RWPE2 (cell line): ENCODE data around the gene MAMLD1.

Experiments
- ATAC-seq: fragments of 200-7000 bp; cut with Tn5 transposase; 3 replicates; pipeline ENCODE4 v1.9.1; 2021; ENCODE audit warnings: low read depth
- DNase-seq: peaks from one replicate; pipeline ENCODE4 v3.0.0-alpha.2; 2020; ENCODE audit warnings: low spot score
- H3K27ac ChIP-seq: fragments of 450-650 bp; 2 replicates; pipeline ENCODE4 v1.5.1; 2017; ENCODE audit warnings: mild to moderate bottlenecking; ENCODE audit not compliant: poor library complexity, severe bottlenecking
- H3K27me3 ChIP-seq: fragments of 250-450 bp; sonication (Bioruptor Pico); 2 replicates; pipeline ENCODE4 v1.5.1; 2021; ENCODE audit warnings: mild to moderate bottlenecking, moderate library complexity; ENCODE audit not compliant: insufficient read depth, poor library complexity, severe bottlenecking
- H3K36me3 ChIP-seq: fragments of 250-450 bp; sonication (Bioruptor Pico); 2 replicates; pipeline ENCODE4 v1.5.1; 2020; ENCODE audit warnings: low read depth, mild to moderate bottlenecking, moderate library complexity
- H3K4me1 ChIP-seq: fragments of 250-450 bp; sonication (Bioruptor Pico); 2 replicates; pipeline ENCODE4 v1.5.1; 2021; ENCODE audit warnings: mild to moderate bottlenecking, moderate library complexity; ENCODE audit not compliant: insufficient read depth, poor library complexity, severe bottlenecking
- H3K4me3 ChIP-seq: fragments of 250-450 bp; sonication (Bioruptor Pico); 2 replicates; pipeline ENCODE4 v1.5.1; 2021; ENCODE audit warnings: mild to moderate bottlenecking, moderate library complexity; ENCODE audit not compliant: severe bottlenecking
- H3K9me3 ChIP-seq: fragments of 250-450 bp; sonication (Bioruptor Pico); 2 replicates; pipeline ENCODE4 v1.5.1; 2021; ENCODE audit warnings: mild to moderate bottlenecking, moderate library complexity; ENCODE audit not compliant: severe bottlenecking
- CTCF ChIP-seq: fragments of 450-650 bp; IDR thresholded peaks from one replicate; pipeline ENCODE4 v1.5.1; 2017; ENCODE audit warnings: mild to moderate bottlenecking, moderate library complexity; ENCODE audit not compliant: poor library complexity, severe bottlenecking

The MAMLD1 gene

GRCh38 chrX:150513544-150513943 lies 150.4 kb downstream of the MAMLD1 start:
- no peak for DNase-seq
- H3K9me3 ChIP-seq = no peaks in the 10 kb centered on the region
- H3K27ac ChIP-seq = no peak overlapping the region
- no peak for ATAC-seq
- no peaks in the 10 kb centered on the region for H3K36me3 ChIP-seq
- no peak overlapping the region for H3K4me3 ChIP-seq
- no peaks in the 10 kb centered on the region for H3K4me1 ChIP-seq
- no peaks in the 10 kb centered on the region for H3K27me3 ChIP-seq
- TF ChIP-seq CTCF = no peak

GRCh38 chrX:150514462-150514861 lies 151.3 kb downstream of the MAMLD1 start:
- Histone ChIP-seq H3K27ac (no peak overlapping the region), H3K27me3 (no peaks in the 10 kb centered on the region), H3K4me3 (no peak overlapping the region), H3K9me3 (no peaks in the 10 kb centered on the region), H3K4me1 (no peaks in the 10 kb centered on the region), H3K36me3 (no peaks in the 10 kb centered on the region)
- no peak for DNase-seq
- TF ChIP-seq CTCF = no peak
- no peak for ATAC-seq

- TF ChIP-seq CTCF = no peak
- no peaks in the 10 kb centered on the region for H3K9me3 ChIP-seq
- no peak for ATAC-seq
- no peaks in the 10 kb centered on the region for H3K4me1 ChIP-seq
- no peaks in the 10 kb centered on the region for H3K27me3 ChIP-seq
- no peak overlapping the region for H3K4me3 ChIP-seq
- no peak overlapping the region for H3K27ac ChIP-seq
- DNase-seq = no peak
- no peaks in the 10 kb centered on the region for H3K36me3 ChIP-seq
Measured at GRCh38 chrX:150515801-150516200, 152.7 kb downstream of the MAMLD1 start.

DNA sequence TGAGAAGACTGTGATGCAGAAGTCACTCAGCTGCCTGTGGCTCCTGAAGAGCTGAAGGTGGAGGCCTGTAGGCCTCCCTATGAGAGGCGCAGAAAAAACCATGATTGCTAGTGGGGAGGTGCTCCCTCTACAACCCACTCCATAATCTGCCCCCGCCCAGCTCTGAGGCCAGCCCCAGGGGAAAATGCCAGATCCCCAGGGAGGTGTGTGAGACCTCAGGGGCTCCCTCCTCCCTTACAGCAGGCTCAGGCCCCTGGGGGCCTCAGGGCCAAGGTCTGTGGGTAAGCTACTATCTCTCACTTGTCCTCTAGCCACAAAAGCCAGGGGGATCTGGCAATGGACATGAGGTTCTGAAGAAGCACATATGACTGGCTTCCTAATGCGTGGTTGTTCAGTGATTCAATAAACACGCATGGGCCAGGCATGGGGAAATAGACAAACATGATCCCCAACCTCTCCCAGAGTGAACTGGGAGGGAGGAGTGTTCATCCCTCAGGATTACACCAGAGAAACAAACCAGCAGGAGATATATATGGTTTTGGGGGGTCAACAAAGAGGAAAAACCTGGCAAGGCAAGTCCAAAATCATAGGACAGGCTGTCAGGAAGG lies 154.3 kb downstream of the MAMLD1 start:
- no peak overlapping the region for H3K4me3 ChIP-seq
- ATAC-seq (no peak), DNase-seq (no peak)
- H3K4me1 ChIP-seq = no peaks in the 10 kb centered on the region
- no peaks in the 10 kb centered on the region for H3K36me3 ChIP-seq
- H3K27ac ChIP-seq = no peak overlapping the region
- no peaks in the 10 kb centered on the region for H3K27me3 ChIP-seq
- TF ChIP-seq CTCF = no peak
- H3K9me3 ChIP-seq = no peaks in the 10 kb centered on the region

DNA sequence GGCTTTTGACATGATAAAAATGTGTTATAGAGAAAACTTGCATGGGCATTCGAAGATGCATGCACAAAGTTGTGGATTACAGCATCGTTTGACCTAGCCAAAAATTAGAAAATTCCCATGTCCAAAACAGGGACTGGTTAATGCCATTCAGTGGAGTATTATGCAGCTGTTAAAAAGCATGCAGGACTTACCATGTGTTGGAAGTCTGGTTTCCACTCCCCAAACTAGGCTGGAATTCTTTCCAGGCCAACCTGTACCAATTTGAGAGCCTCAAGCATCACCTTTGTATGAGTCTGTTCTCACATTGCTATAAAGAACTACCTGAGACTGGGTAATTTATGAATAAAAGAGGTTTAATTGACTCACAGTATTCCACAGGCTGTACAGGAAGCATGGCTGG lies 159.4 kb downstream of the MAMLD1 start:
- ATAC-seq (no peak), DNase-seq (no peak)
- no peaks in the 10 kb centered on the region for H3K27me3 ChIP-seq
- H3K4me3 ChIP-seq = no peak overlapping the region
- H3K9me3 ChIP-seq = no peaks in the 10 kb centered on the region
- H3K4me1 ChIP-seq = no peaks in the 10 kb centered on the region
- no peak overlapping the region for H3K27ac ChIP-seq
- no peaks in the 10 kb centered on the region for H3K36me3 ChIP-seq
- TF ChIP-seq CTCF = no peak
